ENCODE measurements around the gene BABAM2. TPM values are rescaled to one million over a fixed set of nuclear protein-coding genes. Genes with fewer than 3 reads are reported as not detected.
"Not testable (repeated sequence)": the region's sequence is repeated elsewhere in the genome, so short reads cannot be mapped to it uniquely, and the experiment has no call there.

BABAM2 gene
- total RNA-seq, 1 donor from 2014 or later, result 41.0 TPM

DNA sequence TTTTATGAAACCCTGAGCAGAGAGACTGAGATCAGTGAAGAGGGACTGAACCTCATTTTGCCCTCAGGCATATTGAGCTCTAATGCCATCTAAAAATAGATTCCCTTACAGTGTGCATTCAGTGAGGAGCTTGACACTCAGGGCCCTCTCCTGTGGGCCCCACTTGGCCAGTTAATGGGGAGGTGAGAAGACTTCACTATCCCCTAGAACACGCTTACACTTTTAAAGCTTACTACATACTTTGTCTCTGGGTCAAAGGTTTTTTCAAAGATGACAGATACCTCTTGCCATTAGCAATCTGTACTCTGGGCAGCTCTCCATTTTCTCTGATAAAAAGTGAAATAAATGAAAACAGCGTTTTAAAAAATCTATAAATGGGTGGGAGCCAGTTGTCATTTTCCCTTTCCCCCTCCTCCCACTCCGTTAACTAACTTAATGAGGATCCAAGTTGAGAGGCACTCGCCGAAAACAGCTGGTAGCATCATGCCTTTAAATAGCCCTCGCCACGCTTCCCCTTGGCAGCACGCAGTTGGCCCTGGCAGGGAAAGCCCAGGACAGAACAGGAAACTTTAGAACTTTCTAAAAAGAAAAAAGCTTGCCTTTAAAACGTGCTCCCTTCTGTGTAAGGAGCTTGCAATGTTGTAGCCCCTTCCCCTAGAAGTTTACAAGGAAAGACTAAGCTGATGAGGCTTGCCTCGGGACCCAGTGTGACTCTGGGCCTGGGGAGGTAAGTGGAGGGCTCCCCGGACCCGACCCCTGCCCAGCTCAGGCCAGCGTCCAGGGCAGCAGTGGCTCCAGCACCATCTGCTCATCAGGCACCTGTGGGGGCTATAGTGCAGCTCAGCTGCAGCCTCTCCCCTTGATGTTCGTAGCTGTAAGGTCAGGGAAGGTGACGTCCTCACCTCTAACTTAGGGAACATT lies 443.3 kb downstream of the BABAM2 start:
- Histone ChIP-seq H3K27me3 (no peaks in the 10 kb centered on the region), H3K36me3 (no peaks in the 10 kb centered on the region), H3K9me3 (no peaks in the 10 kb centered on the region), H3K27ac (peak overlapping the region; percentile 68), H3K4me1 (peaks cover 48% of the 10 kb centered on the region), H3K4me3 (no peak overlapping the region)
- TF ChIP-seq, protein P1, sequence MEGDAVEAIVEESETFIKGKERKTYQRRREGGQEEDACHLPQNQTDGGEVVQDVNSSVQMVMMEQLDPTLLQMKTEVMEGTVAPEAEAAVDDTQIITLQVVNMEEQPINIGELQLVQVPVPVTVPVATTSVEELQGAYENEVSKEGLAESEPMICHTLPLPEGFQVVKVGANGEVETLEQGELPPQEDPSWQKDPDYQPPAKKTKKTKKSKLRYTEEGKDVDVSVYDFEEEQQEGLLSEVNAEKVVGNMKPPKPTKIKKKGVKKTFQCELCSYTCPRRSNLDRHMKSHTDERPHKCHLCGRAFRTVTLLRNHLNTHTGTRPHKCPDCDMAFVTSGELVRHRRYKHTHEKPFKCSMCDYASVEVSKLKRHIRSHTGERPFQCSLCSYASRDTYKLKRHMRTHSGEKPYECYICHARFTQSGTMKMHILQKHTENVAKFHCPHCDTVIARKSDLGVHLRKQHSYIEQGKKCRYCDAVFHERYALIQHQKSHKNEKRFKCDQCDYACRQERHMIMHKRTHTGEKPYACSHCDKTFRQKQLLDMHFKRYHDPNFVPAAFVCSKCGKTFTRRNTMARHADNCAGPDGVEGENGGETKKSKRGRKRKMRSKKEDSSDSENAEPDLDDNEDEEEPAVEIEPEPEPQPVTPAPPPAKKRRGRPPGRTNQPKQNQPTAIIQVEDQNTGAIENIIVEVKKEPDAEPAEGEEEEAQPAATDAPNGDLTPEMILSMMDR (IDR thresholded peaks at IDR 0.05), result no peak
- TF ChIP-seq POLR2AphosphoS5 (IDR thresholded peaks at IDR 0.05; ENCODE audit: insufficient read depth in 1 of 2, low read depth in 1 of 2) (no peak), POLR2A (IDR thresholded peaks at IDR 0.05) (no peak)
- no peak for DNase-seq (ENCODE audit: extremely low spot score in 2 of 2)
- intact Hi-C loops (cut with DNase I), result no loop called here

DNA sequence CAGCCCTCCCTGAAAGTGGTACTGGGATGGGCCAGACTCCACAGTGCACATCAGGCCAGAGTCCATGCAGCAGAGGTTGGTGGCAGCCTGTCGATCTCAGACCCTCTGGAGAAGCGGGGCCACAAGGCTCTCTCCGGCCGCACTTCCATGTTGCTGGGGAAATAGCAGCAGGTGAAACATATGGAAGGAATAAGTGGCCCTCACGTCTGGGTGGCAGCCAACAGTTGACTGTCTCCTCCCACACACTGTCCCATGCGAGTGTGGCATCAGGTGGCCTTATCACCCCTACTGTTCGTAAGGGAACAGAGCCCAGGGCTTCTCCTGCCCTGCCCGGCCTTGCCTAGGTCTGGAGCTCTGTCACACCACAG lies 444.0 kb downstream of the BABAM2 start:
- Histone ChIP-seq H3K4me3 (no peak overlapping the region), H3K27me3 (no peaks in the 10 kb centered on the region), H3K4me1 (peaks cover 48% of the 10 kb centered on the region), H3K27ac (peak overlapping the region; percentile 68), H3K9me3 (no peaks in the 10 kb centered on the region), H3K36me3 (no peaks in the 10 kb centered on the region)
- DNase-seq (ENCODE audit: extremely low spot score in 2 of 2), result no peak
- TF ChIP-seq, protein P1 (IDR thresholded peaks at IDR 0.05), result no peak
- TF ChIP-seq POLR2A (IDR thresholded peaks at IDR 0.05), result no peak
- TF ChIP-seq POLR2AphosphoS5 (IDR thresholded peaks at IDR 0.05; ENCODE audit: insufficient read depth in 1 of 2, low read depth in 1 of 2), result no peak
- intact Hi-C loops (cut with DNase I), result no loop called here

- H3K27ac ChIP-seq; H3K4me3 ChIP-seq; DNase-seq (ENCODE audit: extremely low spot score in 2 of 2); H3K36me3 ChIP-seq; H3K27me3 ChIP-seq; H3K9me3 ChIP-seq; intact Hi-C loops (cut with DNase I): not testable (repeated sequence)
- H3K4me1 ChIP-seq, result peaks cover 55% of the 10 kb centered on the region
Measured at GRCh38 chr2:28335265-28335664, 444.7 kb downstream of the BABAM2 start.

DNA sequence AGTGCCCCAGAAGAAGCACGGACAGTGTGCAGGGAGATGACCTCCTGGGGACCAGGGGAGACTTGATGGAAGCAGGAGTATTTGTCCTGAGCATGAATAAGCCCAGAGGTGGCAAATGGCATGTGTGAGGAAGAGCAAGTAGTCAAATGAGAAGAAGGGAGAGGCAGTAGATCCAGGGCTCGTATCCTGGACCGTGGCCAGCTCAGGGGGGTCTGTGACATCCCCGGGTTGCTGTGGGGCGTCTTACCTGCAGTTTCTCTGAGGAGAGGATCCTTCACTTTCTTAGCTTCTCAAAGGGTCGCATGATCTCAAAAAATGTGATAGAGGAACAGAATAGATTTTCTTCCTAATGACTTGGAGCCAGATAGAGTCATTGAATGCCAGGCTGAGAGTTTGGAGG lies 445.1 kb downstream of the BABAM2 start:
- no peak overlapping the region for H3K27ac ChIP-seq
- H3K9me3 ChIP-seq, result no peaks in the 10 kb centered on the region
- H3K36me3 ChIP-seq, result no peaks in the 10 kb centered on the region
- TF ChIP-seq, protein P1 (IDR thresholded peaks at IDR 0.05), result no peak
- no peak for TF ChIP-seq POLR2A (IDR thresholded peaks at IDR 0.05)
- no peak for TF ChIP-seq POLR2AphosphoS5 (IDR thresholded peaks at IDR 0.05; ENCODE audit: insufficient read depth in 1 of 2, low read depth in 1 of 2)
- H3K4me3 ChIP-seq, result no peak overlapping the region
- intact Hi-C loops (cut with DNase I), result no loop called here
- no peak for DNase-seq (ENCODE audit: extremely low spot score in 2 of 2)
- H3K4me1 ChIP-seq, result peaks cover 59% of the 10 kb centered on the region
- H3K27me3 ChIP-seq, result no peaks in the 10 kb centered on the region

- Histone ChIP-seq H3K4me3 (no peak overlapping the region), H3K36me3 (no peaks in the 10 kb centered on the region), H3K27me3 (no peaks in the 10 kb centered on the region), H3K27ac (peak overlapping the region; percentile 82), H3K4me1 (peaks cover 66% of the 10 kb centered on the region), H3K9me3 (no peaks in the 10 kb centered on the region)
- intact Hi-C loops (cut with DNase I), result no loop called here
- no peak for TF ChIP-seq POLR2A (IDR thresholded peaks at IDR 0.05)
- TF ChIP-seq POLR2AphosphoS5 (IDR thresholded peaks at IDR 0.05; ENCODE audit: insufficient read depth in 1 of 2, low read depth in 1 of 2), result no peak
- TF ChIP-seq, protein P1 (IDR thresholded peaks at IDR 0.05), result no peak
- no peak for DNase-seq (ENCODE audit: extremely low spot score in 2 of 2)
Measured at GRCh38 chr2:28336264-28336980, 445.9 kb downstream of the BABAM2 start.

Data from vagina (tissue), 2 donors.